ENCODE measurements around the gene GPC6.
"Not testable (repeated sequence)": the region's sequence is repeated elsewhere in the genome, so short reads cannot be mapped to it uniquely, and the experiment has no call there.

The GPC6 gene

GRCh38 chr13:93226623-93227279 is at the start of gene GPC6:
Gene GPC6, plus strand, starts transcription at chr13:93226807.
- DNase-seq (ENCODE audit: low read depth) = no peak

- no peak for DNase-seq (ENCODE audit: low read depth)
Observed at GRCh38 chr13:93180356-93180969, 46.1 kb upstream of the GPC6 start.

GRCh38 chr13:93182406-93182805 is 44.2 kb upstream of the GPC6 start:
- no peak for DNase-seq (ENCODE audit: low read depth)

- no peak for DNase-seq (ENCODE audit: low read depth)
Observed at GRCh38 chr13:93183302-93183701, 43.3 kb upstream of the GPC6 start.

- DNase-seq (ENCODE audit: low read depth) = no peak
Observed at GRCh38 chr13:93190006-93190405, 36.6 kb upstream of the GPC6 start.

GRCh38 chr13:93193682-93194081 is 32.9 kb upstream of the GPC6 start:
- no peak for DNase-seq (ENCODE audit: low read depth)

- no peak for DNase-seq (ENCODE audit: low read depth)
Observed at GRCh38 chr13:93199856-93200255, 26.8 kb upstream of the GPC6 start.

GRCh38 chr13:93200626-93201025 is 26.0 kb upstream of the GPC6 start:
- DNase-seq (ENCODE audit: low read depth) = no peak

GRCh38 chr13:93201992-93202558 is 24.5 kb upstream of the GPC6 start:
- no peak for DNase-seq (ENCODE audit: low read depth)

- not testable (repeated sequence) for DNase-seq (ENCODE audit: low read depth)
Observed at GRCh38 chr13:93206778-93207392, 19.7 kb upstream of the GPC6 start.

GRCh38 chr13:93216122-93216521 is 10.5 kb upstream of the GPC6 start:
- DNase-seq (ENCODE audit: low read depth) = no peak

GRCh38 chr13:93217721-93218261 is 8.8 kb upstream of the GPC6 start:
- no peak for DNase-seq (ENCODE audit: low read depth)

- no peak for DNase-seq (ENCODE audit: low read depth)
Observed at GRCh38 chr13:93218583-93218982, 8.0 kb upstream of the GPC6 start.

GRCh38 chr13:93220073-93220472 is 6.5 kb upstream of the GPC6 start:
- no peak for DNase-seq (ENCODE audit: low read depth)

- DNase-seq (ENCODE audit: low read depth) = no peak
Observed at GRCh38 chr13:93222976-93223375, 3.6 kb upstream of the GPC6 start.

GRCh38 chr13:93224535-93224934 is 2.1 kb upstream of the GPC6 start:
- DNase-seq (ENCODE audit: low read depth) = no peak

- no peak for DNase-seq (ENCODE audit: low read depth)
Observed at GRCh38 chr13:93225610-93226009, 997 bp upstream of the GPC6 start.

- no peak for DNase-seq (ENCODE audit: low read depth)
Observed at GRCh38 chr13:93226065-93226622, 463 bp upstream of the GPC6 start.

GRCh38 chr13:93227280-93227877 is 772 bp downstream of the GPC6 start:
- DNase-seq (ENCODE audit: low read depth) = no peak

- DNase-seq (ENCODE audit: low read depth) = no peak
Observed at GRCh38 chr13:93227878-93228642, 1.5 kb downstream of the GPC6 start.

- no peak for DNase-seq (ENCODE audit: low read depth)
Observed at GRCh38 chr13:93228643-93228937, 2.0 kb downstream of the GPC6 start.
